Activated CD4-positive, alpha-beta T cell treated with anti-CD3 and anti-CD28 coated beads, Interleukin-2, amount 50 U/mL, for 24 hours (primary cell): ENCODE results near the gene FTHL17.

Experiments
- DNase-seq, 2 donors: peaks; one replicate each; pipeline ENCODE4 v3.0.0-alpha.2; 2020; ENCODE audit warnings: low read depth in 1 of 2, low spot score in 1 of 2

Gene FTHL17

GRCh38 chrX:31038575-31039326 is 33.1 kb downstream of the FTHL17 start:
- no peak for DNase-seq

- DNase-seq, result no peak
Measured at GRCh38 chrX:31036895-31037294, 34.9 kb downstream of the FTHL17 start.

GRCh38 chrX:31027351-31027750 is 44.5 kb downstream of the FTHL17 start:
- no peak for DNase-seq

GRCh38 chrX:31024866-31025265 is 47.0 kb downstream of the FTHL17 start:
- no peak for DNase-seq

GRCh38 chrX:31021537-31021936 is 50.3 kb downstream of the FTHL17 start:
- no peak for DNase-seq
